Subcutaneous preadipocyte (primary cell): ENCODE measurements around the gene PPP4R2. TPM values are rescaled to one million over a fixed set of nuclear protein-coding genes. Genes with fewer than 3 reads are reported as not detected.
A peak's percentile ranks its signal among the peaks of the same experiment; 100 is the strongest.

Experiments used
- small RNA-seq: library from RNA; depleted of rRNA; stranded (forward); fragments of <200 nt; gene quantifications from one replicate; pipeline ENCODE3, GENCODE V24; 2012
- total RNA-seq: library from RNA; depleted of rRNA; stranded (reverse); fragments of >200 nt; gene quantifications from 2 replicates; pipeline ENCODE4 v1.2.3, GENCODE V29; 2012

Gene PPP4R2, protein sequence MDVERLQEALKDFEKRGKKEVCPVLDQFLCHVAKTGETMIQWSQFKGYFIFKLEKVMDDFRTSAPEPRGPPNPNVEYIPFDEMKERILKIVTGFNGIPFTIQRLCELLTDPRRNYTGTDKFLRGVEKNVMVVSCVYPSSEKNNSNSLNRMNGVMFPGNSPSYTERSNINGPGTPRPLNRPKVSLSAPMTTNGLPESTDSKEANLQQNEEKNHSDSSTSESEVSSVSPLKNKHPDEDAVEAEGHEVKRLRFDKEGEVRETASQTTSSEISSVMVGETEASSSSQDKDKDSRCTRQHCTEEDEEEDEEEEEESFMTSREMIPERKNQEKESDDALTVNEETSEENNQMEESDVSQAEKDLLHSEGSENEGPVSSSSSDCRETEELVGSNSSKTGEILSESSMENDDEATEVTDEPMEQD
- 44.1 and 54.7 TPM in 2 replicates for total RNA-seq

GRCh38 chr3:72996473-72997333 is at the start of gene PPP4R2:
PPP4R2 (plus strand) TSS chr3:72996811; CDS start chr3:72997038, 227 bp downstream.

DNA sequence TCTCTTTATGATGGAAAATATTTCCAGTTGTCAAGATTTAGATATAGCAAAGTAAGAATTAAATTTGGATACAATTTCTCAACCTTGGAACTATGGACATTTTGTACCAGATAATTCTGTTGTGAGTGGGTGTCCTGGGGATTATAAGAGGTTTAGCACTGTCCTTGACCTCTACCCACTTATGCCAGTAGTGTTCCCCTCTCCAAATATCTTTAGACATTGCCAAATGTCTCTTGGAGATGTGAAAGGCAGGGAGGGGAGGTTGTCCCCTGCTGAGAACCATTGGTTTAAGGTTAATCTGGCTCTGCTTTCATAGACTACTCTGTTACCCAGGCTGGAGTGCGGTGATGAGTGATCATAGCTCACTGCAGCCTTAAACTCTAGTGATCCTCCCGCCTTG is 64.8 kb downstream of the PPP4R2 start, which contains the start of gene EBLN2:
Gene EBLN2 (plus strand): TSS at position 244 of the 400 bp plus-strand sequence. CDS start 423 bp downstream, outside the sequence.

Small RNA genes within 50 kb of the gene (small RNA-seq; reads per million reads assigned to genes)
- gene RNU2-64P (3.7 reads per million, percentile 89 among the genes with 10 or more reads in this experiment), gene RNU6-557P (not detected), gene RNU7-19P (not detected)

Other genes starting within 250 kb of the PPP4R2 start
- 17.6 and 23.9 TPM in 2 replicates for gene SHQ1, start 148.4 kb upstream of the PPP4R2 start, total RNA-seq
- gene GXYLT2, start 108.8 kb upstream of the PPP4R2 start, total RNA-seq = 24.6 and 32.6 TPM in 2 replicates
- 4.0 and 6.6 TPM in 2 replicates for gene EBLN2, start 64.8 kb downstream of the PPP4R2 start, total RNA-seq